GDM1 (cell line): ENCODE results near the gene RPS10.
"Not testable (repeated sequence)": the region's sequence is repeated elsewhere in the genome, so short reads cannot be mapped to it uniquely, and the experiment has no call there.

Source experiments
- DNase-seq: peaks from one replicate; lab custom pipeline; 2025; lab: John Stamatoyannopoulos, UW

RPS10 gene

GRCh38 chr6:34447910-34448309 is 22.0 kb upstream of the RPS10 start:
- no peak for DNase-seq

DNA sequence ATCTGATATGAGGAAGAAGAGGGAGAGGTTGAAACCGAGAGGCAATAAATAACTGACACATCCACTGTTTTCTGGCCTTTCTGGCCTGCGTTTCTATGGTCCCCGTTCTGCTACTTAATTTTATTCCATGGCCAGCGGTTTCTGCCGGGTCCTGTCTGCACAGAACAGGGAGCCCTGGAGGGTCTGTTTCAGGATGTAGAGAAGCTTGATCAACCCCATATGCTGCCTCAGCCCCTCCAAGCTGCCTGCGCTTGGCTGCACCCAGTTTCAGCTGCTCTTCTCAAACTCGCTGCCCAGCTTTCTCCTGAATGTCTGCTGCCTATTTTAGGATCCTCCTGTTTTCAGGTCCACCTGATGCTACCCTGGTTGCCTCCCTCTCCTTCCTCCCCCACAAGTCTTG is 21.5 kb upstream of the RPS10 start:
- DNase-seq: no peak

- DNase-seq: no peak
Observed at GRCh38 chr6:34445313-34445860, 19.5 kb upstream of the RPS10 start.

DNA sequence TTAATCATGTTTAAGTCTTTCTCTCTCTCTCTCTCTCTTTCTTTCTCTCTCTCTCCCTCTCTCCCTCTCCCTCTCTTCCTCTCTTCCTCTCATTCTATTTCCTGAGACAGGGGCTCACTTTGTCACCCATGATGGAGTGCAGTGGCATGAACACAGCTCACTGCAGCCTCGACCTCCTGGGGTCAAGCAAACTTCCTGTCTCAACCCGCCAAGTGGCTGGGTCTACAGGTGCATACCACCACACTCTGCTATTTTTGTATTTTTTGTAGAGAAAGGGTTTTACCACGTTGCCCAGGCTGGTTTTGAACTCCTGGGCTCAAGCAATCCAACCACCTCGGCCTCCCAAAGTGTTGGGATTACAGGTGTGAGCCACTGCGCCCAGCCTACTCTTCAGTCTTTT is 15.7 kb upstream of the RPS10 start:
- no peak for DNase-seq

GRCh38 chr6:34439442-34439841 is 13.6 kb upstream of the RPS10 start:
- no peak for DNase-seq

- DNase-seq: no peak
Observed at GRCh38 chr6:34438705-34439104, 12.8 kb upstream of the RPS10 start.

DNA sequence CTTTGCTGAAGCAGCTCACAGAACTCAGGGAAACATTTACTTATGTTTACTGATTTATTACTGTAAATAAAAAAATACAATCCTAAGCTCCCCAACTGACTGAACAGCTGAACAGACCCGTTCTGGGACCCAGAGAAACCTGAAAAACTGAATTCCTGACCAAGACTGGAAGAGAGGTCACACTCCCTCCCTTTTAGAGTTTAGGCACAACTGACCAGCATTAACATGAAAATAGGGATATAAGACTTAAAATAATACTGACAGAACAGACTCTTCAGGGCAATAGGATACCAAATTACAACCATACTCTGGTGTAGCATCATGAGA is 11.7 kb upstream of the RPS10 start:
- DNase-seq: no peak

DNA sequence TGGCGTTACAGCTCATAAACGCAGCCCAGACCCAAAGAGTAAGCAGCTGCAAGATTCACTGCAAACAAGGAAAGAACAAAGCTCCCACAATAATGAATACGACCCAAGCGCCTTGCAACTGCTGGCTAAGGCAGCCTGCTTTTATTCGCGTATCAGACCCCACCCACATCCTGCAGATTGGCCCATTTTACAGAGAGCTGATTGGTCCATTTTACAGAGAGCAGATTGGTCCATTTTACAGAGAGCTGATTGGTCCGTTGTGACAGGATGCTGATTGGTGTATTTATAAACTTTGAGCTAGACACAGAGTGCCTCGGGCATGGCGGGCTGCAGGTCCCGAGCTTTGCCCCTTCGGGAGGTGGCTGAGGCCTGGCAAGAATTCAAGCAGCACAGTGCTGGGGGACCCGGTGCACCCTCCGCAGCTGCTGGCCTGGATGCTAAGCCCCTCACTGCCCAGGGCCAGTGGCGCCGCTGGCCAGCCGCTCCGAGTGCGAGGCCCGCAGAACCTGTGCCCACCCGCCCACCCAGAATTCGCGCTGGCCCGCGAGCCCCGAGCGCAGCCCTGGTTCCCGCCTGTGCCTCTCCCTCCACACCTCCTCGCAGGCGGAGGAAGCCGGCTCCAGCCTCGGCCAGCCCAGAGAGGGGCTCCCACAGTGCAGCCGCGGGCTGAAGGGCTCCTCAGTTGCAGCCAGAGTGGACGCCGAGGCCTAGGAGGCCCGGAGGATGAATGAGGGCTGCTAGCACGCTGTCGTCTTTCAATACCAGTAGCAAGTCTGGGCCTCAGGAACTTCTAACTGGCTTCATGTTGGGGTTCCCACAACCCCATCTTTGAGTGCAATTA is 11.2 kb upstream of the RPS10 start:
- no peak for DNase-seq

- no peak for DNase-seq
Observed at GRCh38 chr6:34435916-34436315, 10.0 kb upstream of the RPS10 start.

- DNase-seq: no peak
Observed at GRCh38 chr6:34425132-34425497, 754 bp downstream of the RPS10 start.

GRCh38 chr6:34424200-34425131 is 1.4 kb downstream of the RPS10 start:
- no peak for DNase-seq

GRCh38 chr6:34423254-34423653 is 2.6 kb downstream of the RPS10 start:
- no peak for DNase-seq

DNA sequence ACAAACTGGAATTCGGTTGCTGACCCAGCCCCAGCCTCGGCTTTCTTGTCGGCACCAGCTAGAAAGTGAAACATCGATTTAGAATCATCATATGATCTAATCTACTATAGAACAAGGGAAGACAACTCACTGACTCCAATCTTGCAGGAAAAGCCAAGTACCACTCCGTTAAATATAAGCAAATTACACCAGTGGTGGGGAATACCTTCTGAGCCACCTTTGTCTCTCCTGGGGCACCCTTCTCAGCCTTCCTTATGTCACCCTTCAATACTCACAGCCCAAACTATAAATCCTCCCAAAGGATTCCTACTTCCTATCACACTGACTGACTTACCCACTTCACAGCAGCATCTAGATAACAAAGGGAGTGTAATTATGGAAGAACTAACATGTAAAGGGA is 7.5 kb downstream of the RPS10 start:
- DNase-seq: no peak

GRCh38 chr6:34416877-34417371 is 8.9 kb downstream of the RPS10 start:
- DNase-seq: no peak

GRCh38 chr6:34414999-34415858 is 10.6 kb downstream of the RPS10 start:
- DNase-seq: peak; percentile 73

DNA sequence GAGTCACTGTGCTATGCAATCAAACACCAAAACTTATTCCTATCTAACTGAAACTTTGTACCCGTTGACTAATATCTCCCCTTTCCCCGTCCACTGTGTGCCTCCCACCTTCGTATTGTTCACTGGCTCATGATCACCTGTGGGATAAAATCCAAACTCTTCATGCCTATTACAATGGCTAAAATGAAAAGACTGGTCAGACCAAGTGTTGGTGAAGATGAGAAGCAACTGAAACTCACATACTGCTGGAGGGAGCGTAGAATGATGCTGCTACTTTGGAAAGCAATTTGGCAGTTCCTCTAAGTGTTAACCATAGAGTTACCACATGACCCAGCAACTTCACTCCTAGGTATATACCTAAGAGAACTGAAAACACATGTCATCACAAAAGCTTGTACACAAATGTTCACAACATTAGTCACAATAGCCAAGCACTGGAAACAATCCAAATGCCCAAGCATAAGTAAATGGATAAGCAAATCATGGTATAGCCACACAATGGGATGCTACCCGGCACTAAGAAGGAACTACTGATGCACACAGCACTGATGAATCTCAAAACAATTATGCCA is 13.1 kb downstream of the RPS10 start:
- DNase-seq: no peak

DNA sequence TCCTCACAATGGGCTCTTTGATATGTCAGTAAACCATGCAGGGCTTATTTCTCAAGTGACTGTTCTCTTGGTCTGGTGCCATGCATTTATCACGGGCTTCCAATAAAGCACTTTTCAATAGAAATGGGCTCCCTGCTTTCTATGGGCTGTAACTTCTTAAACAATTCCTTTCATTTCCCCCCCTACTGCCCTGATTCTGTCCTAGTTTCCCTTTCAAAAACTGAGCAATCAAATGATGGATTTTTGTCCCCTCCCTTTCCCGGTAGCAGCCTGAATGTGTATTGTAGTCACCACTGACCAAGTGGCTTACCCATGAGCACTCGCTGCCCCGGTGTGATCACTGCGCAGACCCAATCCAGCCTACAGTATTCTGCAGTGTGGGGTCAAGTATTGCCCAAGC is 13.9 kb downstream of the RPS10 start:
- DNase-seq: no peak

- DNase-seq: not testable (repeated sequence)
Observed at GRCh38 chr6:34407915-34408314, 18.0 kb downstream of the RPS10 start.

DNA sequence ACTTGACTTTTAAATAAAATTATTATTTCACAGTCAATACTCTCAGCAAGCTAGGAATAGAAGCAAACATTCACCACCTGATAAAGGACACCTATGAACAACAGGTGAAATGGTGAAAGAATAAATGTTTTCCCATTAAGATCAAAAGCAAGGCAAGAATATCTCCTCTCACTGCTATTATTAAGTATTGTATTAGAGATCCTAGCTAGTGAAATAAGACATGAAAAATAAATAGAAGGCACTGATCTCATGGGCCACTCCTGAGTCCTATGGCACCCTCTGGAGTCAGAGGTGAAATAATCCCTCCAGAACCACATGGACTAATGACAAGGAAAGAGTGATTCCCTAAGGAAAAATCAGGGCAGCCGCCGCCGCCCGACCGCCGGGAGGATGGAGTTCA is 29.4 kb downstream of the RPS10 start:
- DNase-seq: no peak

DNA sequence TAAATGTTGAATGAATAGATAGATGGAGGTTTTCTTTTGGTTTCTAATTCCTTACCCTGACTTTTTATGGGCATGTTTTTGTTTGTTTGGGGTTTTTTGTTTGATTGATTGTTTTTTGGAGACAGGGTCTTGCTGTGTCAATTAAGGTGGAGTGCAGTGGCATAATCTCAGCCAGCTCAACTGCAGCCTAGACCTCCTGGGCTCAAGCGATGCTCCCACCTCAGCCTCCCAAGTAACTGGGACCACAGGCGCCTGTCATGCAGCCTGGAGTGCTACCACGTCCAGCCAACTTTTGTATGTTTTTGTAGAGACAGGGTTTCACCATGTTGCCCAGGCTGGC is 31.9 kb downstream of the RPS10 start:
- no peak for DNase-seq

DNA sequence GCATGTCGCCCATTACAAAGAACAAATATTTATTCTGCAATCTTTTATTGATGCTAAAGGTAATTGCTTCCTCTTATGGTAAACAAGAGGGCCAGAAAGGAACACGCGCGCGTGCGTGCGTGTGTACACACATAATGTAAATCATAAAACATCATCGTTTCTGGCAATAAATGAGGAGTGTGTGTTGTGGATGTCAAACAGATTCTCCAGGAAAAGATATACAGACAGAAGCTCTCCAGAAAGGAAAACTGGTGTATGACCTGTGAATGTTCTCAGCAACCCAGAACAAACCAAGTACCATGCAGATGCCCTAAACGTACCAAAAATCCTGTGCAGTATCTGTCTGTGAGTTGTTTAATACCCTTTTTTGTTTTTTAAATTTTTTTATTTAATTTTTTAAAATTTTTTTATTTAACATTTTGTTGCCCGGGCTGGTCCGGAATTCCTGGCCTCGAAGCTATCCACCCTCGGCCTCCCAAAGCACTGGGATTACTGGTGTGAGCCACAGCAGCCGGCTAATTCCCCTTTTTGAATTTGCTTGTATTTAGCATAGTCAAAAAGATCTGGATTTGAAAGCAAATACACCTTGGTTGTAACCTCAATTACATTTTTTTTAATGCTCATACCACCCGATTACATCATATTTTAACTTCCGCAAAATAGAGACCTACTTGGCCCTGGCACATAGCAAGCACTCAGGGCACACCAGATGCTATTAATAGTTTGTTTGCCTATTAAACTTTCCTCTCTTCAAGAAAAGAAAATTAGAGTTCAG is 32.5 kb downstream of the RPS10 start:
- DNase-seq: no peak
